Measurements from ENCODE around the gene NONO. TPM values are rescaled to one million over a fixed set of nuclear protein-coding genes. Genes with fewer than 3 reads are reported as not detected.

NONO gene
- total RNA-seq, 1 donor from 2014 or later: 343 TPM

DNA sequence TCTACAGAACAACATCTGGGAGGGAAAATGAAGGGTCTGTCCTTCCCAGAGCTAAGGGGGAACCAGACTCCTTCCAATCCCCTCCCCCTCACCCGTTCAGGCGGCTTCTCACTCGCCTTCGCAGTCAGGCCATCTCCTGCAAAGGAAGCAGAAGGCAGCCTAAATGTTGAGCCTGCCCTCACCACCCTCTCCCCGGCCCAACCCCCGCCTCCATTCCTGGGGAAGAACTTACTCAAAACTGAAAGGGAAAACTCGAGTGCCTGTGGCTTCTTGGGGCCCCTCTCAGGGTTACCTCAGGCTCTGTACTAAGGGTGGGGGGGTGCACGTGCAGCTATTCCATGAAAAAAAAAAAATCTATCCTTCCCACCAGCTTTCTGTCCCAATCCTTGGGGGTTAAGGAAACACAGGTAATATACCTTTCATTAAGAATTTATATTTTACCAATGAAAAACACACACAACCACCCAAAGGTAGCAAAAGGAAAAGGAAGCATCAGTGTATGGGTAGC is 31.9 kb upstream of the NONO start:
- TF ChIP-seq, protein P1, sequence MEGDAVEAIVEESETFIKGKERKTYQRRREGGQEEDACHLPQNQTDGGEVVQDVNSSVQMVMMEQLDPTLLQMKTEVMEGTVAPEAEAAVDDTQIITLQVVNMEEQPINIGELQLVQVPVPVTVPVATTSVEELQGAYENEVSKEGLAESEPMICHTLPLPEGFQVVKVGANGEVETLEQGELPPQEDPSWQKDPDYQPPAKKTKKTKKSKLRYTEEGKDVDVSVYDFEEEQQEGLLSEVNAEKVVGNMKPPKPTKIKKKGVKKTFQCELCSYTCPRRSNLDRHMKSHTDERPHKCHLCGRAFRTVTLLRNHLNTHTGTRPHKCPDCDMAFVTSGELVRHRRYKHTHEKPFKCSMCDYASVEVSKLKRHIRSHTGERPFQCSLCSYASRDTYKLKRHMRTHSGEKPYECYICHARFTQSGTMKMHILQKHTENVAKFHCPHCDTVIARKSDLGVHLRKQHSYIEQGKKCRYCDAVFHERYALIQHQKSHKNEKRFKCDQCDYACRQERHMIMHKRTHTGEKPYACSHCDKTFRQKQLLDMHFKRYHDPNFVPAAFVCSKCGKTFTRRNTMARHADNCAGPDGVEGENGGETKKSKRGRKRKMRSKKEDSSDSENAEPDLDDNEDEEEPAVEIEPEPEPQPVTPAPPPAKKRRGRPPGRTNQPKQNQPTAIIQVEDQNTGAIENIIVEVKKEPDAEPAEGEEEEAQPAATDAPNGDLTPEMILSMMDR (IDR thresholded peaks at IDR 0.05; ENCODE audit: insufficient read depth, low read depth, low read length): no peak
- TF ChIP-seq EZH2 (IDR thresholded peaks at IDR 0.05; ENCODE audit: insufficient read depth, low read length): no peak
- no peaks in the 10 kb centered on the region for H3K9me3 ChIP-seq (ENCODE audit: insufficient read depth, low read depth, low read length)
- H3K79me2 ChIP-seq (ENCODE audit: insufficient read depth, low read length): peaks cover 11% of the 10 kb centered on the region
- DNase-seq (ENCODE audit: low read depth) (no peak), FAIRE-seq (peak; percentile 60)
- H3K27me3 Mint-ChIP-seq (ENCODE audit: low read depth, unreplicated experiment): no peaks in the 10 kb centered on the region
- H3K4me3 ChIP-seq (ENCODE audit: insufficient read depth, low read depth, low read length): no peak overlapping the region
- peaks cover 9% of the 10 kb centered on the region for H3K36me3 Mint-ChIP-seq (ENCODE audit: low read depth, unreplicated experiment)
- peak overlapping the region; percentile 97 for H3K4me2 ChIP-seq (ENCODE audit: low read length)
- no peak overlapping the region for H2AFZ ChIP-seq (ENCODE audit: low read depth, low read length)
- peak overlapping the region; percentile 92 for H3K4me3 Mint-ChIP-seq (ENCODE audit: unreplicated experiment)
- H3K4me1 Mint-ChIP-seq (ENCODE audit: low read depth, unreplicated experiment): peaks cover 4% of the 10 kb centered on the region
- no peaks in the 10 kb centered on the region for H3K9me3 Mint-ChIP-seq (ENCODE audit: unreplicated experiment)
- H3K9ac ChIP-seq (ENCODE audit: low read length): no peak overlapping the region
- no peak overlapping the region for H3K27ac Mint-ChIP-seq (ENCODE audit: unreplicated experiment)
- no peak overlapping the region for H3K27ac ChIP-seq (ENCODE audit: low read depth, low read length)
- no peaks in the 10 kb centered on the region for H3K27me3 ChIP-seq (ENCODE audit: insufficient read depth, low read length)
- H3K36me3 ChIP-seq (ENCODE audit: insufficient read depth, low read length): peaks cover 2% of the 10 kb centered on the region
- no peaks in the 10 kb centered on the region for H4K20me1 ChIP-seq (ENCODE audit: insufficient read depth, low read length)
- H3K4me1 ChIP-seq (ENCODE audit: insufficient read depth, low read length): peaks cover 10% of the 10 kb centered on the region

DNA sequence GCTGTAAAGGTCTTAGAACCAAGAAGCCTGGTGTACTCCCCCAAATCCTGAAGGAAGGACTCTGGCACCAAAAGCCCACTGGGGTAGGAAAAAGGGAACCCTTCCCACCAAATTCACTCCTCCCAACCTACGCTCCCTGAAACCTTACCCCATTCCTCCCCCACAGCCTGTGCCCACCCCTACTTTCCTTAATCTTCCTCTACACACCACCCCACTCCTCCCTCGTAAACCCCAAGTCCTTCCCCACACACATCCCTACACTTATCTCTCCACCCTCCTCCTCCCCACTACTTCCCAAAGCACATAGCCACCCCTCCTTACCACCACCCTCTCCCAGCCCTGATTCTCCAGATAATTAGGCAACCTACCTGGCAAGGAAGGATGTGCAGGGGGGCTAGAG is 31.2 kb upstream of the NONO start:
- H3K4me3 ChIP-seq (ENCODE audit: insufficient read depth, low read depth, low read length): no peak overlapping the region

More for the DNA sequence above, 31.2 kb upstream of the NONO start:
- H3K9me3 ChIP-seq (ENCODE audit: insufficient read depth, low read depth, low read length): no peaks in the 10 kb centered on the region
- H3K9ac ChIP-seq (ENCODE audit: low read length): peak overlapping the region; percentile 14
- DNase-seq (ENCODE audit: low read depth): no peak
- peak overlapping the region; percentile 97 for H3K4me2 ChIP-seq (ENCODE audit: low read length)
- no peak for TF ChIP-seq EZH2 (IDR thresholded peaks at IDR 0.05; ENCODE audit: insufficient read depth, low read length)
- TF ChIP-seq, protein P1 (IDR thresholded peaks at IDR 0.05; ENCODE audit: insufficient read depth, low read depth, low read length): no peak
- peaks cover 2% of the 10 kb centered on the region for H3K36me3 ChIP-seq (ENCODE audit: insufficient read depth, low read length)
- H2AFZ ChIP-seq (ENCODE audit: low read depth, low read length): no peak overlapping the region
- H3K27ac ChIP-seq (ENCODE audit: low read depth, low read length): no peak overlapping the region
- Mint-ChIP-seq H3K27ac (ENCODE audit: unreplicated experiment) (no peak overlapping the region), H3K27me3 (ENCODE audit: low read depth, unreplicated experiment) (no peaks in the 10 kb centered on the region), H3K36me3 (ENCODE audit: low read depth, unreplicated experiment) (peaks cover 6% of the 10 kb centered on the region), H3K4me3 (ENCODE audit: unreplicated experiment) (peak overlapping the region; percentile 92), H3K4me1 (ENCODE audit: low read depth, unreplicated experiment) (peaks cover 4% of the 10 kb centered on the region), H3K9me3 (ENCODE audit: unreplicated experiment) (no peaks in the 10 kb centered on the region)
- no peaks in the 10 kb centered on the region for H4K20me1 ChIP-seq (ENCODE audit: insufficient read depth, low read length)
- peaks cover 10% of the 10 kb centered on the region for H3K4me1 ChIP-seq (ENCODE audit: insufficient read depth, low read length)
- H3K27me3 ChIP-seq (ENCODE audit: insufficient read depth, low read length): no peaks in the 10 kb centered on the region
- peaks cover 11% of the 10 kb centered on the region for H3K79me2 ChIP-seq (ENCODE audit: insufficient read depth, low read length)
- no peak for FAIRE-seq
